Small intestine (tissue), 7 donors: ENCODE data around the gene ANKS1B. TPM values are rescaled to one million over a fixed set of nuclear protein-coding genes. Genes with fewer than 3 reads are reported as not detected.

Experiments used
- DNase-seq, 2 donors: peaks; one replicate each; pipeline versions ENCODE4 v3.0.0 to v3.0.0-alpha.2; 2013
- FAIRE-seq: peaks from 2 replicates; lab custom pipeline; 2012; peaks lifted over from hg19 to GRCh38; lab: Jason Lieb, UNC
- H3K27ac ChIP-seq, 3 donors: one replicate each; pipeline ENCODE4 v1.5.1; 2013; ENCODE audit warnings: low read length in 2 of 3, mild to moderate bottlenecking in 2 of 3, control low read depth in 1 of 3, inconsistent platforms in 1 of 3, low read depth in 1 of 3, moderate library complexity in 1 of 3
- H3K27me3 ChIP-seq, 3 donors: one replicate each; pipeline ENCODE4 v1.6.1; 2013; ENCODE audit warnings: low read length in 3 of 3, inconsistent platforms in 1 of 3; ENCODE audit not compliant: control insufficient read depth in 3 of 3, insufficient read depth in 3 of 3
- H3K36me3 ChIP-seq, 3 donors: one replicate each; pipeline ENCODE4 v1.6.1; 2013; ENCODE audit warnings: low read length in 3 of 3, inconsistent platforms in 1 of 3, low read depth in 1 of 3, mild to moderate bottlenecking in 1 of 3, moderate library complexity in 1 of 3; ENCODE audit not compliant: control insufficient read depth in 3 of 3, insufficient read depth in 2 of 3
- H3K4me1 ChIP-seq, 3 donors: one replicate each; pipeline ENCODE4 v1.6.1; 2013; ENCODE audit warnings: low read length in 2 of 3, inconsistent platforms in 1 of 3, low read depth in 1 of 3, mild to moderate bottlenecking in 1 of 3, moderate library complexity in 1 of 3; ENCODE audit not compliant: control insufficient read depth in 3 of 3, insufficient read depth in 2 of 3
- H3K4me3 ChIP-seq, 3 donors: one replicate each; pipeline ENCODE4 v1.5.1; 2013; ENCODE audit warnings: low read length in 3 of 3, control low read depth in 1 of 3, inconsistent platforms in 1 of 3, low read depth in 1 of 3, mild to moderate bottlenecking in 1 of 3, moderate library complexity in 1 of 3
- H3K9me3 ChIP-seq, 2 donors: one replicate each; pipeline ENCODE4 v1.6.1; 2013; ENCODE audit warnings: low read depth in 1 of 2, low read length in 1 of 2; ENCODE audit not compliant: control insufficient read depth in 2 of 2, insufficient read depth in 1 of 2
- WGBS, 3 donors: extraction: QIAGEN DNeasy Blood & Tissue Kit; methylation state at CpG; one replicate each; pipeline ENCODE4 v1.1.7; 2013; 5-methylcytosine and 5-hydroxymethylcytosine counted together
- polyA plus RNA-seq, 4 donors: library from polyadenylated mRNA; stranded (reverse) in 3 of 4; unstranded in 1 of 4; fragments of 200-250 nt in 3 of 4; fragments of 120-200 nt in 1 of 4; gene quantifications; one replicate each; pipeline versions ENCODE4 v1.2.1 to v1.2.3, GENCODE V29; 2013
- donor health status: healthy with polysubstance abuse.
- donor health status: control.
- donor health status: control.
- donor health status: Bipolar disorder and iron deficiency.
- donor health status: healthy.

Gene ANKS1B
- polyA plus RNA-seq, 4 donors = 0.44 to 0.72 TPM; not detected in 2

GRCh38 chr12:99309812-99310211 lies 674.9 kb downstream of the ANKS1B start:
- Histone ChIP-seq H3K4me3 (no peak overlapping the region), H3K27ac (no peak overlapping the region), H3K36me3 (no peaks in the 10 kb centered on the region), H3K4me1 (no peaks in the 10 kb centered on the region), H3K27me3 (no peaks in the 10 kb centered on the region), H3K9me3 (no peaks in the 10 kb centered on the region)
- FAIRE-seq = no peak
- no peak for DNase-seq
- WGBS, 3 donors = 49 to 64% (median 50%) methylated on average over 2 of the region's 2 CpGs

GRCh38 chr12:99302874-99303273 lies 681.9 kb downstream of the ANKS1B start:
- Histone ChIP-seq H3K27me3 (no peaks in the 10 kb centered on the region), H3K4me3 (no peak overlapping the region), H3K9me3 (no peaks in the 10 kb centered on the region), H3K27ac (no peak overlapping the region), H3K4me1 (no peaks in the 10 kb centered on the region), H3K36me3 (no peaks in the 10 kb centered on the region)
- FAIRE-seq (no peak), DNase-seq (no peak)
- 27 to 61% (median 54%) methylated on average over 2 of the region's 2 CpGs for WGBS, 3 donors

- Histone ChIP-seq H3K27ac (no peak overlapping the region), H3K36me3 (no peaks in the 10 kb centered on the region), H3K27me3 (no peaks in the 10 kb centered on the region), H3K4me1 (no peaks in the 10 kb centered on the region), H3K9me3 (no peaks in the 10 kb centered on the region), H3K4me3 (no peak overlapping the region)
- no peak for DNase-seq
- FAIRE-seq = no peak
- 70 to 74% (median 72%) methylated on average over 1 of the region's 1 CpG for WGBS, 3 donors
Observed at GRCh38 chr12:99287136-99287535, 697.6 kb downstream of the ANKS1B start.

- Histone ChIP-seq H3K27ac (no peak overlapping the region), H3K9me3 (no peaks in the 10 kb centered on the region), H3K4me1 (no peaks in the 10 kb centered on the region), H3K36me3 (no peaks in the 10 kb centered on the region), H3K27me3 (no peaks in the 10 kb centered on the region), H3K4me3 (no peak overlapping the region)
- DNase-seq (no peak), FAIRE-seq (no peak)
- WGBS, 3 donors = 86 to 90% (median 89%) methylated on average over 1 of the region's 1 CpG
Observed at GRCh38 chr12:99284161-99284560, 700.6 kb downstream of the ANKS1B start.

DNA sequence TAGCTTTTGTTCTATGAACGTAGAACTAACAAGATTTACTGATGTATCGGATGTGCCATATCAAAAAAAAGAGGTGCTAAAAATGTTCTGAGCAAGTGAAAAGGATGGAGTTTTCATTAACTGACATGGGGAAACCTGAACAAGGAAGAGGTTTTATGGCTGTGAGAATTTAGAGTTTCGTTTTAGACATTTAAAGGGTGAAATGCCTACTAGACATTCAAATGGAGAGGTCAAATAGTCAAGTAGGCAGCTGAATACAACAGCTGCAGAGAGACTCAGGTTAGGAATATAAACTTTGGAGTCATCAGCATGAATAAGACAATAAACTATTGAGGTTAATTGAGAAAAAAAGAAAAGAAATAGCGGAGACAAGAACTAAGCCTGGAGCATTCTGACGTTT lies 702.1 kb downstream of the ANKS1B start:
- WGBS, 3 donors = 67 to 73% (median 72%) methylated on average over 5 of the region's 5 CpGs
- no peaks in the 10 kb centered on the region for H3K27me3 ChIP-seq
- no peak for FAIRE-seq

DNA sequence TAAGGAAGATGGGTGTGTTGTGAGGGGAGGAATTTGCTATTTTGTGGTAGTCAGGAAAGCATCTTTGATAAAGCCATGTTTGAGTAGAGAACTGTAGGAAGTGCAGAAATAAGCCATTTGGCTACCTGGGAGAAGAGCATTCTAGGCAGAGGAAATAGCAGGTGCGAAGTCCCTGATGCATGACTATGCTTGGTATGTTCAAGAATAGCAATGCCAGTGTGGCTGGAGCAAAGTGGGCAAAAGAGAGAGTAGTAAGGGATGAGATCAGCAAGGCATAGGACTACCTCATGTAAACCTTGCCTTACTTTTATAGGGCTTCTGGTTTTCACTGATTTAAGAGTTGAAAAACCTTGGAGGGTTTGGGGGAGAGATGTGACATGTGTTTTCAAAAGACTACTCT lies 702.6 kb downstream of the ANKS1B start:
- no peak for FAIRE-seq
- 69 to 81% (median 76%) methylated on average over 1 of the region's 1 CpG for WGBS, 3 donors

More for the DNA sequence above, 702.1 kb downstream of the ANKS1B start:
- Histone ChIP-seq H3K4me3 (no peak overlapping the region), H3K27ac (no peak overlapping the region), H3K9me3 (no peaks in the 10 kb centered on the region), H3K4me1 (no peaks in the 10 kb centered on the region), H3K36me3 (no peaks in the 10 kb centered on the region)
- no peak for DNase-seq

DNA sequence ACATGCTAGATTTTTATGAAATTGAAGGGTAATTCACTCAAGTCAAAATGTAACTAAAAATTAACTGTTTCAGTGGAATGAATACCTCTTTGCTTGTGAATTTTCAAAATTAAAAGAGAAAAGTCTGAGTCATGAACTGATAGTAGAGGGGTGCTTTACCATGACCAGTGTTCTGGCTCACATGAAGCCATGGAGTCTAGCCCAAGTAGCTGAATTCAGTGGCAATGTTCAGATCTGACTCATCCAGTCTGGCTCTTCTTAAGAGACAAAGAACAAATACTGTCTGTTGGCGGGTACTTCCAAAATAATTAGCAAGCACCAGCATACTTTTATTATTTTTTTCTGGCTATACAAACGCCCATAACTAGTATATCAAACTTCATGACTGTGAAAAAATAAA lies 703.5 kb downstream of the ANKS1B start:
- Histone ChIP-seq H3K27me3 (no peaks in the 10 kb centered on the region), H3K9me3 (no peaks in the 10 kb centered on the region), H3K4me1 (no peaks in the 10 kb centered on the region), H3K4me3 (no peak overlapping the region), H3K27ac (no peak overlapping the region), H3K36me3 (no peaks in the 10 kb centered on the region)
- no peak for FAIRE-seq
- DNase-seq = no peak
- WGBS, 3 donors = 41 to 54% (median 49%) methylated on average over 2 of the region's 2 CpGs

More for the DNA sequence above, 702.6 kb downstream of the ANKS1B start:
- no peaks in the 10 kb centered on the region for H3K4me1 ChIP-seq
- H3K27ac ChIP-seq = no peak overlapping the region
- H3K36me3 ChIP-seq = no peaks in the 10 kb centered on the region
- no peak for DNase-seq
- H3K9me3 ChIP-seq = no peaks in the 10 kb centered on the region
- no peaks in the 10 kb centered on the region for H3K27me3 ChIP-seq
- H3K4me3 ChIP-seq = no peak overlapping the region

DNA sequence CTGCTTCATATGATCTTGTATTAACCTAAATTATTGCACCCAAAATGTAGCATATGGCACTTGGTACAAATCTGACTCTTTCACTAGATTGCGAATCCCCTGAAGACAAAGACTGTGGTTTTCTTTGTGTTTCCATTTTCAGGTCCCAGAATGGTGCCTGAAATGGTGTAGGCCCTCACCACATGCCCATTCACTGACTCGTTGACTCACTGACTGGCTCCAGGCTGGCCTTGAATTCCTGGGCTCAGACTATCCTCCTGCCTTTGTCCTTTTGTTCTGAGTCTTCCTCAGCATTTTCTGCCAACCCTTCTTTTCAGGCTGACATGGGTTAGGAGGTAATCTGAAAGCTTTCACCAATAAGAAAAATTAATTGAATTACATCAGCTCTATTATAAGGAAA lies 705.8 kb downstream of the ANKS1B start:
- 63 to 67% (median 63%) methylated on average over 2 of the region's 2 CpGs for WGBS, 3 donors
- Histone ChIP-seq H3K4me1 (no peaks in the 10 kb centered on the region), H3K27me3 (no peaks in the 10 kb centered on the region), H3K27ac (no peak overlapping the region), H3K36me3 (no peaks in the 10 kb centered on the region), H3K9me3 (no peaks in the 10 kb centered on the region), H3K4me3 (no peak overlapping the region)
- DNase-seq (no peak), FAIRE-seq (no peak)

GRCh38 chr12:99277591-99278379 lies 707.0 kb downstream of the ANKS1B start:
- no peak overlapping the region for H3K4me3 ChIP-seq
- no peaks in the 10 kb centered on the region for H3K36me3 ChIP-seq
- H3K9me3 ChIP-seq = no peaks in the 10 kb centered on the region
- 77 to 83% (median 78%) methylated on average over 5 of the region's 5 CpGs for WGBS, 3 donors
- no peak overlapping the region for H3K27ac ChIP-seq
- no peaks in the 10 kb centered on the region for H3K4me1 ChIP-seq
- FAIRE-seq = no peak
- DNase-seq = no peak
- no peaks in the 10 kb centered on the region for H3K27me3 ChIP-seq
